AG04450 (cell line): ENCODE results near the gene IFT122. TPM values are rescaled to one million over a fixed set of nuclear protein-coding genes. Genes with fewer than 3 reads are reported as not detected.

Experiments used
- CTCF ChIA-PET: fragments of 300-600, 350-600 bp; formaldehyde crosslinking; extraction: SDS; loops from one replicate; lab custom pipeline; 2022; ENCODE audit warnings: antibody characterized with exemption, inconsistent platforms; lab: Charles Lee
- POLR2A ChIA-PET: fragments of 350-600 bp; formaldehyde crosslinking; extraction: SDS; loops from one replicate; lab custom pipeline; 2021; ENCODE audit warnings: antibody characterized with exemption, inconsistent platforms; lab: Yijun Ruan, JAX
- DNase-seq: peaks from one replicate; pipeline ENCODE4 v3.0.0-alpha.2; 2011; ENCODE audit warnings: low read depth, low spot score
- H3K27ac ChIP-seq: one replicate; pipeline ENCODE4 v1.5.1; 2012; ENCODE audit warnings: low read depth, low read length, control low read depth
- H3K27me3 ChIP-seq: one replicate; pipeline ENCODE4 v1.6.0; 2012; ENCODE audit warnings: low read length; ENCODE audit not compliant: control insufficient read depth, insufficient read depth
- H3K4me3 ChIP-seq: 2 replicates; pipeline ENCODE4 v1.5.1; 2011; ENCODE audit warnings: mild to moderate bottlenecking, low read depth, low read length, control low read depth
- H3K9me3 ChIP-seq: 2 replicates; pipeline ENCODE4 v1.5.1; 2012; ENCODE audit warnings: low read length; ENCODE audit not compliant: control insufficient read depth, insufficient read depth
- polyA plus RNA-seq: library from polyadenylated mRNA; depleted of rRNA; stranded (reverse); fragments of >200 nt; gene quantifications from 2 replicates; pipeline ENCODE4 v1.2.3, GENCODE V29; 2011
- TF ChIP-seq, protein P1 (sequence below): IDR thresholded peaks from 2 replicates; pipeline ENCODE4 v1.5.1; 2011; ENCODE audit warnings: low read depth, low read length, control low read depth, inconsistent platforms

The IFT122 gene
- polyA plus RNA-seq, 1 experiment: 14.3 TPM

DNA sequence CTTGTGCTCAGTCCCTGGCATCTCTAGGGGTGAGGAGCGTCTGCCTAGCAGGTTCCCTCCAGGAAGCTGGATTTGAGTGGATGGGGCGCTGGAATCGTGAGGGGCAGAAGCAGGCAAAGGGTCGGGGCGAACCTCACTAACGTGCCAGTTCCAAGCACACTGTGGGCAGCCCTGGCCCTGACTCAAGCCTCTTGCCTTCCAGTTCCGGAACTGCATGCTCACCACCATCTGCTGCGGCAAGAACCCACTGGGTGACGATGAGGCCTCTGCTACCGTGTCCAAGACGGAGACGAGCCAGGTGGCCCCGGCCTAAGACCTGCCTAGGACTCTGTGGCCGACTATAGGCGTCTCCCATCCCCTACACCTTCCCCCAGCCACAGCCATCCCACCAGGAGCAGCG, 93.4 kb downstream of the IFT122 start:
- POLR2A ChIA-PET: no interaction called here
- H3K4me3 ChIP-seq: no peak overlapping the region

DNA sequence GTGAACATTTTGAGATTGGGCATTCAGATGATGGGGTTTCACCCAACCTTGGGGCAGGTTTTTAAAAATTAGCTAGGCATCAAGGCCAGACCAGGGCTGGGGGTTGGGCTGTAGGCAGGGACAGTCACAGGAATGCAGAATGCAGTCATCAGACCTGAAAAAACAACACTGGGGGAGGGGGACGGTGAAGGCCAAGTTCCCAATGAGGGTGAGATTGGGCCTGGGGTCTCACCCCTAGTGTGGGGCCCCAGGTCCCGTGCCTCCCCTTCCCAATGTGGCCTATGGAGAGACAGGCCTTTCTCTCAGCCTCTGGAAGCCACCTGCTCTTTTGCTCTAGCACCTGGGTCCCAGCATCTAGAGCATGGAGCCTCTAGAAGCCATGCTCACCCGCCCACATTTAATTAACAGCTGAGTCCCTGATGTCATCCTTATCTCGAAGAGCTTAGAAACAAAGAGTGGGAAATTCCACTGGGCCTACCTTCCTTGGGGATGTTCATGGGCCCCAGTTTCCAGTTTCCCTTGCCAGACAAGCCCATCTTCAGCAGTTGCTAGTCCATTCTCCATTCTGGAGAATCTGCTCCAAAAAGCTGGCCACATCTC, 94.5 kb downstream of the IFT122 start:
- no peak overlapping the region for H3K27ac ChIP-seq
- ChIA-PET CTCF (no interaction called here), POLR2A (interaction anchor here (0.7 kb wide), 1 partner anchor 33 kb away, joined by 3 read pairs; no protein-coding TSS in a partner anchor)
- TF ChIP-seq, protein P1, sequence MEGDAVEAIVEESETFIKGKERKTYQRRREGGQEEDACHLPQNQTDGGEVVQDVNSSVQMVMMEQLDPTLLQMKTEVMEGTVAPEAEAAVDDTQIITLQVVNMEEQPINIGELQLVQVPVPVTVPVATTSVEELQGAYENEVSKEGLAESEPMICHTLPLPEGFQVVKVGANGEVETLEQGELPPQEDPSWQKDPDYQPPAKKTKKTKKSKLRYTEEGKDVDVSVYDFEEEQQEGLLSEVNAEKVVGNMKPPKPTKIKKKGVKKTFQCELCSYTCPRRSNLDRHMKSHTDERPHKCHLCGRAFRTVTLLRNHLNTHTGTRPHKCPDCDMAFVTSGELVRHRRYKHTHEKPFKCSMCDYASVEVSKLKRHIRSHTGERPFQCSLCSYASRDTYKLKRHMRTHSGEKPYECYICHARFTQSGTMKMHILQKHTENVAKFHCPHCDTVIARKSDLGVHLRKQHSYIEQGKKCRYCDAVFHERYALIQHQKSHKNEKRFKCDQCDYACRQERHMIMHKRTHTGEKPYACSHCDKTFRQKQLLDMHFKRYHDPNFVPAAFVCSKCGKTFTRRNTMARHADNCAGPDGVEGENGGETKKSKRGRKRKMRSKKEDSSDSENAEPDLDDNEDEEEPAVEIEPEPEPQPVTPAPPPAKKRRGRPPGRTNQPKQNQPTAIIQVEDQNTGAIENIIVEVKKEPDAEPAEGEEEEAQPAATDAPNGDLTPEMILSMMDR: no peak
- no peak overlapping the region for H3K4me3 ChIP-seq
- H3K27me3 ChIP-seq: peaks cover 5% of the 10 kb centered on the region
- no peaks in the 10 kb centered on the region; the same call in 1 of the 2 replicates for H3K9me3 ChIP-seq
- DNase-seq: no peak

More for the DNA sequence above, 93.4 kb downstream of the IFT122 start:
- DNase-seq: no peak
- CTCF ChIA-PET: no interaction called here
- Histone ChIP-seq H3K27me3 (peaks cover 5% of the 10 kb centered on the region), H3K9me3 (no peaks in the 10 kb centered on the region; the same call in 1 of the 2 replicates), H3K27ac (no peak overlapping the region)
- TF ChIP-seq, protein P1: no peak

GRCh38 chr3:129535075-129535474, 95.1 kb downstream of the IFT122 start:
- ChIA-PET CTCF (no interaction called here), POLR2A (interaction anchor here (0.6 to 0.7 kb wide), 2 partner anchors 32 to 463 kb away, joined by 3 to 4 read pairs; no protein-coding TSS in a partner anchor)
- no peak for DNase-seq

GRCh38 chr3:129536374-129536667, 96.3 kb downstream of the IFT122 start:
- CTCF ChIA-PET: no interaction called here
- POLR2A ChIA-PET: no interaction called here
- TF ChIP-seq, protein P1: no peak
- Histone ChIP-seq H3K4me3 (no peak overlapping the region), H3K27me3 (peaks cover 5% of the 10 kb centered on the region), H3K27ac (no peak overlapping the region), H3K9me3 (no peaks in the 10 kb centered on the region; the same call in 1 of the 2 replicates)
- no peak for DNase-seq

More at GRCh38 chr3:129535075-129535474, 95.1 kb downstream of the IFT122 start:
- no peak overlapping the region for H3K4me3 ChIP-seq
- TF ChIP-seq, protein P1: no peak
- H3K9me3 ChIP-seq: no peaks in the 10 kb centered on the region; the same call in 1 of the 2 replicates
- H3K27me3 ChIP-seq: peaks cover 5% of the 10 kb centered on the region
- no peak overlapping the region for H3K27ac ChIP-seq

- no peaks in the 10 kb centered on the region; the same call in 1 of the 2 replicates for H3K9me3 ChIP-seq
- H3K27ac ChIP-seq: no peak overlapping the region
- ChIA-PET POLR2A (interaction anchor here (0.7 kb wide), 1 partner anchor 27 kb away, joined by 3 read pairs; no protein-coding TSS in a partner anchor), CTCF (no interaction called here)
- no peak for DNase-seq
- H3K4me3 ChIP-seq: no peak overlapping the region
- H3K27me3 ChIP-seq: peaks cover 5% of the 10 kb centered on the region
- TF ChIP-seq, protein P1: no peak
These were observed 96.8 kb downstream of the IFT122 start for GRCh38 chr3:129536804-129537203.
